Measurements from ENCODE around the gene HAND2. TPM values are rescaled to one million over a fixed set of nuclear protein-coding genes. Genes with fewer than 3 reads are reported as not detected.

The HAND2 gene
- total and polyA plus RNA-seq, 4 donors: 0.06 to 0.77 (median 0.21) TPM

DNA sequence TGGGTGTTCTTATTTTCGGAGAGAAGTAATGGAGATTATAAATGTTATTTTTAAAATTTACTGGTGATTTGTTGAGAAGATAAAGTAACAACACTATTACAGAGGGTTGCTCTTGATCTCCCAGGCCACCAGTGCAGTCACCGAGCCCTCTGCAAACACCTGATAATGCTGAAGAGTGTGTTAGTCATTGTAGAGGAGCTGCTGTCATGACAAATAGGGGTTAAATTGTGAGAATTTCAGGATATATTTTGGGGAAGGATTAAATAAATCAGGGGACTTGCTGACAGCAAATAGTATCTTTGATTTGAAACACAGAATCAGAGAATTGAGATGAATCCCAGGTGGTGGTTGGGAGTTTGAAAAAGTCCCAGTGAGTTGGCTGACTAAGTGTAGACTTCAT lies 16.7 kb upstream of the HAND2 start:
- no peak for ATAC-seq (ENCODE audit: insufficient read depth, low FRiP score)
- Histone ChIP-seq H3K27me3 (ENCODE audit: control insufficient read depth in 3 of 3, insufficient read depth in 3 of 3, low read length in 2 of 3) (peaks cover 8 to 65% (median 49%) of the 10 kb centered on the region in 3 donors), H3K36me3 (ENCODE audit: control insufficient read depth in 4 of 4, insufficient read depth in 4 of 4, low read length in 4 of 4) (no peaks in the 10 kb centered on the region), H3K9ac (ENCODE audit: insufficient read depth in 1 of 2, low read length in 2 of 2) (no peak overlapping the region), H3K4me1 (ENCODE audit: control insufficient read depth in 5 of 5, insufficient read depth in 5 of 5, low read length in 5 of 5) (peaks cover 0 to 6% (median 0%) of the 10 kb centered on the region in 5 donors), H3K4me3 (no peak overlapping the region), H3K27ac (ENCODE audit: low read depth in 1 of 2, low read length in 1 of 2) (no peak overlapping the region), H3K9me3 (ENCODE audit: control insufficient read depth in 4 of 4, insufficient read depth in 3 of 4, low read length in 3 of 4) (peaks cover 0 to 4% (median 0%) of the 10 kb centered on the region in 4 donors)
- WGBS, 2 donors: 77 to 95% methylated on average over 2 of the region's 2 CpGs
- no peak for DNase-seq
- TF ChIP-seq, protein P1, sequence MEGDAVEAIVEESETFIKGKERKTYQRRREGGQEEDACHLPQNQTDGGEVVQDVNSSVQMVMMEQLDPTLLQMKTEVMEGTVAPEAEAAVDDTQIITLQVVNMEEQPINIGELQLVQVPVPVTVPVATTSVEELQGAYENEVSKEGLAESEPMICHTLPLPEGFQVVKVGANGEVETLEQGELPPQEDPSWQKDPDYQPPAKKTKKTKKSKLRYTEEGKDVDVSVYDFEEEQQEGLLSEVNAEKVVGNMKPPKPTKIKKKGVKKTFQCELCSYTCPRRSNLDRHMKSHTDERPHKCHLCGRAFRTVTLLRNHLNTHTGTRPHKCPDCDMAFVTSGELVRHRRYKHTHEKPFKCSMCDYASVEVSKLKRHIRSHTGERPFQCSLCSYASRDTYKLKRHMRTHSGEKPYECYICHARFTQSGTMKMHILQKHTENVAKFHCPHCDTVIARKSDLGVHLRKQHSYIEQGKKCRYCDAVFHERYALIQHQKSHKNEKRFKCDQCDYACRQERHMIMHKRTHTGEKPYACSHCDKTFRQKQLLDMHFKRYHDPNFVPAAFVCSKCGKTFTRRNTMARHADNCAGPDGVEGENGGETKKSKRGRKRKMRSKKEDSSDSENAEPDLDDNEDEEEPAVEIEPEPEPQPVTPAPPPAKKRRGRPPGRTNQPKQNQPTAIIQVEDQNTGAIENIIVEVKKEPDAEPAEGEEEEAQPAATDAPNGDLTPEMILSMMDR (IDR thresholded peaks at IDR 0.05; ENCODE audit: control extremely low read depth, extremely low read depth): no peak

DNA sequence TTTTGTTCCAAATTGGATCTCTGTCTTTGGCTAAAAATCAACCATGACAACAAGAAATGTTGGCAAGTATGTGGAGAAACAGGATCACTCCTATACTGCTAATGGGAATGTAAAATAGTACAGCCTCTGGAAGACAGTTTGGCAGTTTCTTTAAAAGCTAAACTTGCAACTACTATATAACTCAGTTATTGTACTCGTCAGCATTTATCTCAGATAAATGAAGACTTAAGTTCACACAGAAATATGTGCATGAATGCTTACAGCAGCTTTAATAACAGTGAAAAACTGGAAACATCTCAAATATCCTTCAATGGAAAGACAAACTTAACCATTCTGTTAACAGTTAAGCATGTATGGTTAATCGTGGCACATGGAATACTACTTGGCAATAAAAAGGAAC lies 15.4 kb upstream of the HAND2 start:
- 81 to 89% methylated on average over 2 of the region's 2 CpGs for WGBS, 2 donors
- DNase-seq: no peak
- H3K4me1 ChIP-seq (ENCODE audit: control insufficient read depth in 5 of 5, insufficient read depth in 5 of 5, low read length in 5 of 5): peaks cover 0 to 6% (median 0%) of the 10 kb centered on the region in 5 donors
- ATAC-seq (ENCODE audit: insufficient read depth, low FRiP score): no peak
- H3K27me3 ChIP-seq (ENCODE audit: control insufficient read depth in 3 of 3, insufficient read depth in 3 of 3, low read length in 2 of 3): peaks cover 8 to 74% (median 56%) of the 10 kb centered on the region in 3 donors
- peaks cover 0 to 4% (median 0%) of the 10 kb centered on the region in 4 donors for H3K9me3 ChIP-seq (ENCODE audit: control insufficient read depth in 4 of 4, insufficient read depth in 3 of 4, low read length in 3 of 4)
- no peak overlapping the region for H3K4me3 ChIP-seq
- TF ChIP-seq, protein P1 (IDR thresholded peaks at IDR 0.05; ENCODE audit: control extremely low read depth, extremely low read depth): no peak
- no peak overlapping the region for H3K27ac ChIP-seq (ENCODE audit: low read depth in 1 of 2, low read length in 1 of 2)
- no peaks in the 10 kb centered on the region for H3K36me3 ChIP-seq (ENCODE audit: control insufficient read depth in 4 of 4, insufficient read depth in 4 of 4, low read length in 4 of 4)
- H3K9ac ChIP-seq (ENCODE audit: insufficient read depth in 1 of 2, low read length in 2 of 2): no peak overlapping the region

DNA sequence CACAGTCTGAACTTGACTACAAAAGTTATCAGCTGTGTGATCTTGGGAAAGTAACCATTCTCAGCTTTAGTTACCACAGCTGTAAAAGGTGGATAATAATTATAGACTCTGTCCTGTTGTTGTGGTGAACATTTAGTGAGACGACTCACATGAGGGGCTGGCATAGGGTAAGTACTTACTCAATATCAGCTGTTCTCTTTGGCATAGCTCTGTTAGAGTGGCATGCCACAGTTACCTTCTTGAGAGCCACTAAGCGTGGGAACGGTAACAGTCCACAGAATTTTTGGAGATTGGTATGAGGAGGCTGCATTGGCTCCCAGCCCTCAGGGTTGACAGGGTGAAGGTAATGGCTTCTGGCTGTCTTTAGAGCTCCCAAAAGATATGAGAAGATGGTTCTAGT lies 13.2 kb upstream of the HAND2 start:
- WGBS, 2 donors: 75 to 80% methylated on average over 3 of the region's 3 CpGs
- H3K27me3 ChIP-seq (ENCODE audit: control insufficient read depth in 3 of 3, insufficient read depth in 3 of 3, low read length in 2 of 3): peaks cover 13 to 85% (median 70%) of the 10 kb centered on the region in 3 donors
- TF ChIP-seq, protein P1 (IDR thresholded peaks at IDR 0.05; ENCODE audit: control extremely low read depth, extremely low read depth): no peak

DNA sequence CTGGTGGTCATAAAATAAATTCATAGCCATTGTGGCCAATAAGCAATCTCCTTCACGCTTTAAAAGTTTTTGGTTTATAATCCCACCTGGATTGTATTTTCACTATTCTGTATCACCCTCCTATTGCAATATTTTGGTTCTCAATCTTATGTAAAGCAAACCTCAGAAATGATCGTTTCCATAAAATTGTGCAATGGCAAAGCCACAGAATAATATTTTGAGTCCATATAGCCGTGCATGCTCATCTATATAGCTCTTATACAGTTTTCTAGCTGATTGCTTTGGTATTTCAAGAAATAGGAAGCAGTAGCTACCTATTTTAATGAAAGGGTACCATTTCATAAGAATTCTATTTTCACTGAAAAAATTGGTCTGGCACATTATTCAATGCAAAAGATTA lies 10.0 kb upstream of the HAND2 start:
- 38 to 44% methylated on average over 3 of the region's 3 CpGs for WGBS, 2 donors
- H3K27ac ChIP-seq (ENCODE audit: low read depth in 1 of 2, low read length in 1 of 2): peak overlapping the region in 1 of 2 donors; percentile 82
- TF ChIP-seq, protein P1 (IDR thresholded peaks at IDR 0.05; ENCODE audit: control extremely low read depth, extremely low read depth): no peak
- H3K9me3 ChIP-seq (ENCODE audit: control insufficient read depth in 4 of 4, insufficient read depth in 3 of 4, low read length in 3 of 4): peaks cover 0 to 10% (median 0%) of the 10 kb centered on the region in 4 donors
- no peak overlapping the region for H3K9ac ChIP-seq (ENCODE audit: insufficient read depth in 1 of 2, low read length in 2 of 2)
- peaks cover 14 to 93% (median 82%) of the 10 kb centered on the region in 3 donors for H3K27me3 ChIP-seq (ENCODE audit: control insufficient read depth in 3 of 3, insufficient read depth in 3 of 3, low read length in 2 of 3)
- peaks cover 0 to 14% (median 12%) of the 10 kb centered on the region in 5 donors for H3K4me1 ChIP-seq (ENCODE audit: control insufficient read depth in 5 of 5, insufficient read depth in 5 of 5, low read length in 5 of 5)
- ATAC-seq (ENCODE audit: insufficient read depth, low FRiP score) (no peak), DNase-seq (peak in 1 of 3 donors; percentile 21)
- H3K36me3 ChIP-seq (ENCODE audit: control insufficient read depth in 4 of 4, insufficient read depth in 4 of 4, low read length in 4 of 4): no peaks in the 10 kb centered on the region
- H3K4me3 ChIP-seq: no peak overlapping the region

More for the DNA sequence above, 13.2 kb upstream of the HAND2 start:
- no peak for ATAC-seq (ENCODE audit: insufficient read depth, low FRiP score)
- Histone ChIP-seq H3K4me1 (ENCODE audit: control insufficient read depth in 5 of 5, insufficient read depth in 5 of 5, low read length in 5 of 5) (peaks cover 0 to 8% (median 7%) of the 10 kb centered on the region in 5 donors), H3K4me3 (no peak overlapping the region), H3K9me3 (ENCODE audit: control insufficient read depth in 4 of 4, insufficient read depth in 3 of 4, low read length in 3 of 4) (peaks cover 0 to 1% (median 0%) of the 10 kb centered on the region in 4 donors), H3K36me3 (ENCODE audit: control insufficient read depth in 4 of 4, insufficient read depth in 4 of 4, low read length in 4 of 4) (no peaks in the 10 kb centered on the region), H3K27ac (ENCODE audit: low read depth in 1 of 2, low read length in 1 of 2) (peak overlapping the region in 1 of 2 donors; percentile 35), H3K9ac (ENCODE audit: insufficient read depth in 1 of 2, low read length in 2 of 2) (no peak overlapping the region)
- no peak for DNase-seq
